ENCODE data around the gene DNAH14. TPM values are rescaled to one million over a fixed set of nuclear protein-coding genes. Genes with fewer than 3 reads are reported as not detected.

The DNAH14 gene
- total RNA-seq, 1 experiment from 2014 or later: not detected

GRCh38 chr1:224894915-224895314, 34.6 kb upstream of the DNAH14 start:
- Histone ChIP-seq H3K27me3 (ENCODE audit: low read length) (no peaks in the 10 kb centered on the region), H3K9me2 (replicated peaks; ENCODE audit: insufficient read depth, low read length) (no peaks in the 10 kb centered on the region), H3K4me3 (ENCODE audit: low read length) (no peak overlapping the region), H3K9ac (ENCODE audit: low read length) (no peak overlapping the region), H3K79me2 (ENCODE audit: low read length) (no peaks in the 10 kb centered on the region), H4K20me1 (ENCODE audit: insufficient read depth, low read depth, low read length) (no peaks in the 10 kb centered on the region), H3K4me1 (ENCODE audit: low read length) (no peaks in the 10 kb centered on the region), H3K4me2 (ENCODE audit: low read depth, low read length, poor library complexity, severe bottlenecking) (no peak overlapping the region), H3K36me3 (ENCODE audit: insufficient read depth, low read length) (no peaks in the 10 kb centered on the region), H2AFZ (ENCODE audit: low read length) (no peak overlapping the region), H3K27ac (ENCODE audit: low read length) (no peak overlapping the region), H3K9me3 (ENCODE audit: low read length) (no peaks in the 10 kb centered on the region)
- peak; percentile 44 for DNase-seq

DNA sequence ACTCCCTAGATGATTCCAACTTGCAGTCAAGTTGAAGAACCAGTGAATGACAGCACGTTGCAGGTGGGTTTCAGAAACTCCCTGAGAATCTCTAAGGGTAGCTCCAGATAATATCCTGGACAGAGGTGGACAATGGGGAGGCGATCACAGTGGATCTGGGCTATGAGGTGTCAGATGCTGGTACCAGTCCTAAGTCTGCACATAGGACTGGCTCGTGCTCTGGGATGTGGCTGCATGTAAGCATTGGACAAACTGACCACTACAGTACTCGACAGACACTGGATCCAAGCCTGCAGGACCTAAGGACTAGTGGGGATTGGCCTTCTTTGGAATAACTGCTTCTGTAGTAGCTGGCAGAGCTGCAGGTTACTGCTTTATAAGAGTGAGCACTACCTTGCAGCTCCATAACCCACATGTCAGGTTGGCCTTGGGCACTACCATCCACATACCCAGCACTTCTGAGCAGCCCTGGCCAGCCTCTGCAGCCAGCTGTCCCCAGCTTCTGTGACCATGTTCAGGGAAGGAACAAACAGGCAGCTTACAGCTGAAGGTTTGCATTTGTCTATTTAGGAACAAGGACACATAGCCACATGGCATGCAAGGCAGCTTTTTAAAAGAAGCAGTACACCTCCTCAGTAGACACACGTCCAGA, 33.2 kb upstream of the DNAH14 start:
- DNase-seq: no peak
- Histone ChIP-seq H3K9me3 (ENCODE audit: low read length) (no peaks in the 10 kb centered on the region), H4K20me1 (ENCODE audit: insufficient read depth, low read depth, low read length) (no peaks in the 10 kb centered on the region), H3K79me2 (ENCODE audit: low read length) (no peaks in the 10 kb centered on the region), H2AFZ (ENCODE audit: low read length) (no peak overlapping the region), H3K27ac (ENCODE audit: low read length) (no peak overlapping the region), H3K4me2 (ENCODE audit: low read depth, low read length, poor library complexity, severe bottlenecking) (no peak overlapping the region), H3K4me3 (ENCODE audit: low read length) (no peak overlapping the region), H3K9me2 (replicated peaks; ENCODE audit: insufficient read depth, low read length) (no peaks in the 10 kb centered on the region), H3K4me1 (ENCODE audit: low read length) (no peaks in the 10 kb centered on the region), H3K36me3 (ENCODE audit: insufficient read depth, low read length) (no peaks in the 10 kb centered on the region), H3K27me3 (ENCODE audit: low read length) (no peaks in the 10 kb centered on the region), H3K9ac (ENCODE audit: low read length) (no peak overlapping the region)

DNA sequence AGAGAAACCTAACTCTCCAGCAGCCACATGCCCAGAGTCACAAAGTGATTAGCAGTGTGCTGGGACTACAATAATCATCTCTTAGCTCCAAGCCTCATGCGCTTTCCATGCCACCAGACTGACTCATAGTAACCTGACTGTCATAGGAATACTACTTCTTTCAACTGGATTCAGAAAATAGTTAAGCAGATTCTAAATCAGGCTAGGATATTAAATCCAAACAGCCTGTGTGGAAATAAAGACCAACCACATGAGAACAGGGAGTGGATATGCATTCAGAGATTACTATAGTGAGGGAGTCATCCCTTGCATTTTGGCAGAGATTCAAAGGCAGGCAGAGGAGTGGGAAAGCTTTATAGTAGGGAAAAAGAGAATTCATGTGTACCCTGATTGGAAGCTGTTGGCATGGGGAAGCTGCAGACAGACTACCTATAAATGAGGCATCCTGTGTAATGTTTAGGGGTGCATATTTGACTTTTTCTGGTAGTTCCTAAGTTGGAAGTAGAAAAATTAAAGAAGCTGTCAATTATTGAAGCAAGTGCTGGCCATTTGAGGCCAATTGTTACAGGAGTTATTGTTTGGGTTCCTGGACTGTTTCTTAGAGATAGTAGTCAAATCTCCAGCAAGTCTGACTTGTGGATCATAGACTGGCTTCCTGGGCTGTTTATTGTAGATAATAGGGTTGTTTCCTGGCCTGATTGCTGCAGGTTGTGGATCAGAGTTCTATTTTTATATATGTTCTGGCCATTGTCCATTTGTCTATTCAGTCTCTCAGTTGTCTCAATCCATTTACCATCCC, 31.7 kb upstream of the DNAH14 start:
- no peaks in the 10 kb centered on the region for H3K79me2 ChIP-seq (ENCODE audit: low read length)
- no peaks in the 10 kb centered on the region for H3K9me2 ChIP-seq (replicated peaks; ENCODE audit: insufficient read depth, low read length)
- H4K20me1 ChIP-seq (ENCODE audit: insufficient read depth, low read depth, low read length): no peaks in the 10 kb centered on the region
- no peak overlapping the region for H3K9ac ChIP-seq (ENCODE audit: low read length)
- no peaks in the 10 kb centered on the region for H3K27me3 ChIP-seq (ENCODE audit: low read length)
- no peak overlapping the region for H3K4me2 ChIP-seq (ENCODE audit: low read depth, low read length, poor library complexity, severe bottlenecking)
- H3K36me3 ChIP-seq (ENCODE audit: insufficient read depth, low read length): no peaks in the 10 kb centered on the region
- no peak overlapping the region for H2AFZ ChIP-seq (ENCODE audit: low read length)
- DNase-seq: no peak
- H3K4me1 ChIP-seq (ENCODE audit: low read length): no peaks in the 10 kb centered on the region
- H3K4me3 ChIP-seq (ENCODE audit: low read length): no peak overlapping the region
- H3K27ac ChIP-seq (ENCODE audit: low read length): no peak overlapping the region
- H3K9me3 ChIP-seq (ENCODE audit: low read length): no peaks in the 10 kb centered on the region

GRCh38 chr1:224898937-224899336, 30.5 kb upstream of the DNAH14 start:
- H3K4me1 ChIP-seq (ENCODE audit: low read length): no peaks in the 10 kb centered on the region
- no peak overlapping the region for H3K9ac ChIP-seq (ENCODE audit: low read length)
- no peak for DNase-seq
- no peaks in the 10 kb centered on the region for H3K79me2 ChIP-seq (ENCODE audit: low read length)
- H3K36me3 ChIP-seq (ENCODE audit: insufficient read depth, low read length): no peaks in the 10 kb centered on the region
- H3K4me2 ChIP-seq (ENCODE audit: low read depth, low read length, poor library complexity, severe bottlenecking): no peak overlapping the region
- H3K27me3 ChIP-seq (ENCODE audit: low read length): no peaks in the 10 kb centered on the region
- no peaks in the 10 kb centered on the region for H3K9me2 ChIP-seq (replicated peaks; ENCODE audit: insufficient read depth, low read length)
- H2AFZ ChIP-seq (ENCODE audit: low read length): no peak overlapping the region
- no peak overlapping the region for H3K27ac ChIP-seq (ENCODE audit: low read length)
- H4K20me1 ChIP-seq (ENCODE audit: insufficient read depth, low read depth, low read length): no peaks in the 10 kb centered on the region
- H3K4me3 ChIP-seq (ENCODE audit: low read length): no peak overlapping the region
- no peaks in the 10 kb centered on the region for H3K9me3 ChIP-seq (ENCODE audit: low read length)

DNA sequence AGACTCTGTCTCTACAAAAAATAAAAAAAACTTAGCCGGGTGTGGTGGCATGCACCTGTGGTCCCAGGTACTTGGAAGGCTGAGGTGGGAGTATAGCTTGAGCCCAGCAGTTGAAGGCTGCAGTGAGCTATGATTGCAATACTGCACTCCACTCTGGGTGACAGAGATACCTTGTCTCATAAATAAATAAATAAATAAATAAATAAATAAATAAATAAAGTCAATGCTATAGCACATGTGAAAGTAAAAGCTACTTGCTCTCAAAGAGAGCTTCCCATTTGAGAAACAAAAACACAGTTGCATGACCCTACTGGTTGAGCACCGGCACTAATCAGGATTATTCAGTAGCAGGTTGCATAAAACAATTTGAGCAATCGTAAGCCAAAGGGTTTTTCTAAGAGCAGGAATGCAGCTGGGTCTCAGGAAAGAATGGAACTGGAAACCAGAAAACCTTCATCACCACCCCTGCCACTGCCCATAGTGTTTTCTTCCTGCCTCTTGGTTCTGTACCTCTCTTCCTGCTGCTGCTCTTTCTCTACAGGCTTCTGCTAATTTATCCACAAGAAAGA, 29.3 kb upstream of the DNAH14 start:
- Histone ChIP-seq H3K79me2 (ENCODE audit: low read length) (no peaks in the 10 kb centered on the region), H4K20me1 (ENCODE audit: insufficient read depth, low read depth, low read length) (no peaks in the 10 kb centered on the region), H3K9me2 (replicated peaks; ENCODE audit: insufficient read depth, low read length) (no peaks in the 10 kb centered on the region), H3K9me3 (ENCODE audit: low read length) (no peaks in the 10 kb centered on the region), H3K36me3 (ENCODE audit: insufficient read depth, low read length) (no peaks in the 10 kb centered on the region), H3K4me1 (ENCODE audit: low read length) (no peaks in the 10 kb centered on the region), H2AFZ (ENCODE audit: low read length) (no peak overlapping the region), H3K27me3 (ENCODE audit: low read length) (no peaks in the 10 kb centered on the region), H3K4me2 (ENCODE audit: low read depth, low read length, poor library complexity, severe bottlenecking) (no peak overlapping the region), H3K9ac (ENCODE audit: low read length) (no peak overlapping the region), H3K27ac (ENCODE audit: low read length) (no peak overlapping the region), H3K4me3 (ENCODE audit: low read length) (no peak overlapping the region)
- DNase-seq: no peak

GRCh38 chr1:224901087-224901810, 28.2 kb upstream of the DNAH14 start:
- DNase-seq: no peak
- no peaks in the 10 kb centered on the region for H3K27me3 ChIP-seq (ENCODE audit: low read length)
- H2AFZ ChIP-seq (ENCODE audit: low read length): no peak overlapping the region
- H3K9ac ChIP-seq (ENCODE audit: low read length): no peak overlapping the region
- H3K4me2 ChIP-seq (ENCODE audit: low read depth, low read length, poor library complexity, severe bottlenecking): no peak overlapping the region
- H3K4me3 ChIP-seq (ENCODE audit: low read length): no peak overlapping the region
- no peak overlapping the region for H3K27ac ChIP-seq (ENCODE audit: low read length)
- no peaks in the 10 kb centered on the region for H3K9me3 ChIP-seq (ENCODE audit: low read length)
- H4K20me1 ChIP-seq (ENCODE audit: insufficient read depth, low read depth, low read length): no peaks in the 10 kb centered on the region
- no peaks in the 10 kb centered on the region for H3K36me3 ChIP-seq (ENCODE audit: insufficient read depth, low read length)
- no peaks in the 10 kb centered on the region for H3K9me2 ChIP-seq (replicated peaks; ENCODE audit: insufficient read depth, low read length)
- no peaks in the 10 kb centered on the region for H3K4me1 ChIP-seq (ENCODE audit: low read length)
- H3K79me2 ChIP-seq (ENCODE audit: low read length): no peaks in the 10 kb centered on the region

DNA sequence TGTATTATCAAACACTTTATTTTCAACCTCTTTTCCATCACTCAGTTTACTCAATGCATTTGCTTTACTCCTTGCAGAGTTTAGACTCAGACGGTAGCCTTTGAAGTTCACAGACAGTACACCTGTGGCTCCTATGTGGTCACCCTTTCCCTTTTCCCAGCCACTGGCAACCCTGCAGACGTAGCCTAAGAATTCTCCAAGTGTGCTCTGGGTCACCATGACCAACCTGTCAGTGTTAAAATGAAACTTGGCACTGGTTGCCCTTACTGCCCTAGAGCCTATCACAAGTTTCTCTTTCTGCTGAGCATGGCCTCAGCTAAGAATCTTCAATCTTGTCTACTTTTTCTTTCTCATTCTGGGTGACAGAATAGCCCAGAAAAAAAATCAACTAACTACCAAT, 25.5 kb upstream of the DNAH14 start:
- Histone ChIP-seq H3K27me3 (ENCODE audit: low read length) (no peaks in the 10 kb centered on the region), H3K9ac (ENCODE audit: low read length) (no peak overlapping the region), H3K9me2 (replicated peaks; ENCODE audit: insufficient read depth, low read length) (no peaks in the 10 kb centered on the region)

GRCh38 chr1:224906340-224906739, 23.1 kb upstream of the DNAH14 start:
- no peak for DNase-seq
- Histone ChIP-seq H3K36me3 (ENCODE audit: insufficient read depth, low read length) (no peaks in the 10 kb centered on the region), H3K9ac (ENCODE audit: low read length) (no peak overlapping the region), H2AFZ (ENCODE audit: low read length) (no peak overlapping the region), H3K9me2 (replicated peaks; ENCODE audit: insufficient read depth, low read length) (no peaks in the 10 kb centered on the region), H3K9me3 (ENCODE audit: low read length) (no peaks in the 10 kb centered on the region), H3K79me2 (ENCODE audit: low read length) (no peaks in the 10 kb centered on the region), H3K4me2 (ENCODE audit: low read depth, low read length, poor library complexity, severe bottlenecking) (no peak overlapping the region), H3K4me1 (ENCODE audit: low read length) (no peaks in the 10 kb centered on the region), H3K27me3 (ENCODE audit: low read length) (no peaks in the 10 kb centered on the region), H3K27ac (ENCODE audit: low read length) (no peak overlapping the region), H3K4me3 (ENCODE audit: low read length) (no peak overlapping the region), H4K20me1 (ENCODE audit: insufficient read depth, low read depth, low read length) (no peaks in the 10 kb centered on the region)

More for the DNA sequence above, 25.5 kb upstream of the DNAH14 start:
- no peaks in the 10 kb centered on the region for H4K20me1 ChIP-seq (ENCODE audit: insufficient read depth, low read depth, low read length)
- no peak overlapping the region for H3K4me2 ChIP-seq (ENCODE audit: low read depth, low read length, poor library complexity, severe bottlenecking)
- no peak overlapping the region for H3K27ac ChIP-seq (ENCODE audit: low read length)
- H2AFZ ChIP-seq (ENCODE audit: low read length): no peak overlapping the region
- H3K36me3 ChIP-seq (ENCODE audit: insufficient read depth, low read length): no peaks in the 10 kb centered on the region
- no peaks in the 10 kb centered on the region for H3K79me2 ChIP-seq (ENCODE audit: low read length)
- no peak overlapping the region for H3K4me3 ChIP-seq (ENCODE audit: low read length)
- no peaks in the 10 kb centered on the region for H3K4me1 ChIP-seq (ENCODE audit: low read length)
- H3K9me3 ChIP-seq (ENCODE audit: low read length): no peaks in the 10 kb centered on the region
- DNase-seq: no peak

Measured in Karpas-422 (cell line).